ENCODE measurements around the gene GADL1.

DNA sequence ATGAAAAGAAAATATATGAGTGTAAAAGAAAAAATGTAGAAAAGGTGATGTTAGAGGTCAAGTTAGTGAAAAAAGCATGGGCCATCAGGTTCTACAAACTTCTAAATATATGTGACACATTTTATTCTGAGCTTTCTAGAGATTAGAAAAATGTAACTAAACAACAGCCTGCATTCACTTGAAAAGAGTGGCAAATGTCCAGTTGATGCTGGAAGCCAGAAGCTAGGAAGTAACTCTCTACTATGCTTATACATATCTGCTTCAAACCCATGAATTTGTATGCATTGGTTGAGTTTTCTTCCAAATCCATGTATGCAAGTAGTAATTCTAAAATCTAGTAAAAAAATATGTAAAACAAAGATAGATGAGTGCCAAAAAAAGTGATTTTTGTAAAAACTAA, 164.5 kb downstream of the GADL1 start:
- TF ChIP-seq CHD2 (IDR thresholded peaks at IDR 0.05; ENCODE audit: low read length, partially characterized antibody) (no peak), ESRRA (IDR thresholded peaks at IDR 0.05; ENCODE audit: borderline replicate concordance, low read length) (no peak), POLR2A (IDR thresholded peaks at IDR 0.05; ENCODE audit: low read length) (no peak), EP300 (IDR thresholded peaks at IDR 0.05) (no peak), CBX2 (IDR thresholded peaks at IDR 0.05; ENCODE audit: borderline replicate concordance, low read depth) (no peak), MAFK (IDR thresholded peaks at IDR 0.05; ENCODE audit: partially characterized antibody) (no peak), POLR2AphosphoS2 (conservative IDR thresholded peaks at IDR 0.05; ENCODE audit: low read length) (no peak), RAD21 (conservative IDR thresholded peaks at IDR 0.05 in 1 of 2, IDR thresholded peaks at IDR 0.05 in 1 of 2) (no peak), JUN (IDR thresholded peaks at IDR 0.05) (no peak), HOXA7 (CRISPR knock-in tag; IDR thresholded peaks at IDR 0.05) (no peak)
- TF ChIP-seq, protein P1, sequence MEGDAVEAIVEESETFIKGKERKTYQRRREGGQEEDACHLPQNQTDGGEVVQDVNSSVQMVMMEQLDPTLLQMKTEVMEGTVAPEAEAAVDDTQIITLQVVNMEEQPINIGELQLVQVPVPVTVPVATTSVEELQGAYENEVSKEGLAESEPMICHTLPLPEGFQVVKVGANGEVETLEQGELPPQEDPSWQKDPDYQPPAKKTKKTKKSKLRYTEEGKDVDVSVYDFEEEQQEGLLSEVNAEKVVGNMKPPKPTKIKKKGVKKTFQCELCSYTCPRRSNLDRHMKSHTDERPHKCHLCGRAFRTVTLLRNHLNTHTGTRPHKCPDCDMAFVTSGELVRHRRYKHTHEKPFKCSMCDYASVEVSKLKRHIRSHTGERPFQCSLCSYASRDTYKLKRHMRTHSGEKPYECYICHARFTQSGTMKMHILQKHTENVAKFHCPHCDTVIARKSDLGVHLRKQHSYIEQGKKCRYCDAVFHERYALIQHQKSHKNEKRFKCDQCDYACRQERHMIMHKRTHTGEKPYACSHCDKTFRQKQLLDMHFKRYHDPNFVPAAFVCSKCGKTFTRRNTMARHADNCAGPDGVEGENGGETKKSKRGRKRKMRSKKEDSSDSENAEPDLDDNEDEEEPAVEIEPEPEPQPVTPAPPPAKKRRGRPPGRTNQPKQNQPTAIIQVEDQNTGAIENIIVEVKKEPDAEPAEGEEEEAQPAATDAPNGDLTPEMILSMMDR (IDR thresholded peaks at IDR 0.05), result no peak
- TF ChIP-seq, protein P2, sequence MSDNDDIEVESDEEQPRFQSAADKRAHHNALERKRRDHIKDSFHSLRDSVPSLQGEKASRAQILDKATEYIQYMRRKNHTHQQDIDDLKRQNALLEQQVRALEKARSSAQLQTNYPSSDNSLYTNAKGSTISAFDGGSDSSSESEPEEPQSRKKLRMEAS (IDR thresholded peaks at IDR 0.05), result no peak
- TF ChIP-seq, protein P3, sequence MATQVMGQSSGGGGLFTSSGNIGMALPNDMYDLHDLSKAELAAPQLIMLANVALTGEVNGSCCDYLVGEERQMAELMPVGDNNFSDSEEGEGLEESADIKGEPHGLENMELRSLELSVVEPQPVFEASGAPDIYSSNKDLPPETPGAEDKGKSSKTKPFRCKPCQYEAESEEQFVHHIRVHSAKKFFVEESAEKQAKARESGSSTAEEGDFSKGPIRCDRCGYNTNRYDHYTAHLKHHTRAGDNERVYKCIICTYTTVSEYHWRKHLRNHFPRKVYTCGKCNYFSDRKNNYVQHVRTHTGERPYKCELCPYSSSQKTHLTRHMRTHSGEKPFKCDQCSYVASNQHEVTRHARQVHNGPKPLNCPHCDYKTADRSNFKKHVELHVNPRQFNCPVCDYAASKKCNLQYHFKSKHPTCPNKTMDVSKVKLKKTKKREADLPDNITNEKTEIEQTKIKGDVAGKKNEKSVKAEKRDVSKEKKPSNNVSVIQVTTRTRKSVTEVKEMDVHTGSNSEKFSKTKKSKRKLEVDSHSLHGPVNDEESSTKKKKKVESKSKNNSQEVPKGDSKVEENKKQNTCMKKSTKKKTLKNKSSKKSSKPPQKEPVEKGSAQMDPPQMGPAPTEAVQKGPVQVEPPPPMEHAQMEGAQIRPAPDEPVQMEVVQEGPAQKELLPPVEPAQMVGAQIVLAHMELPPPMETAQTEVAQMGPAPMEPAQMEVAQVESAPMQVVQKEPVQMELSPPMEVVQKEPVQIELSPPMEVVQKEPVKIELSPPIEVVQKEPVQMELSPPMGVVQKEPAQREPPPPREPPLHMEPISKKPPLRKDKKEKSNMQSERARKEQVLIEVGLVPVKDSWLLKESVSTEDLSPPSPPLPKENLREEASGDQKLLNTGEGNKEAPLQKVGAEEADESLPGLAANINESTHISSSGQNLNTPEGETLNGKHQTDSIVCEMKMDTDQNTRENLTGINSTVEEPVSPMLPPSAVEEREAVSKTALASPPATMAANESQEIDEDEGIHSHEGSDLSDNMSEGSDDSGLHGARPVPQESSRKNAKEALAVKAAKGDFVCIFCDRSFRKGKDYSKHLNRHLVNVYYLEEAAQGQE (IDR thresholded peaks at IDR 0.05), result no peak

Measured in A549 (cell line).